ENCODE data around the gene SLC19A2. TPM values are rescaled to one million over a fixed set of nuclear protein-coding genes. Genes with fewer than 3 reads are reported as not detected.

Gene SLC19A2
- 5.6 and 8.4 TPM in 2 replicates for total RNA-seq

GRCh38 chr1:169485431-169486280, at the start of gene SLC19A2:
Gene SLC19A2 (minus strand): TSS chr1:169485944. CDS start chr1:169485766, 178 bp downstream.

GRCh38 chr1:169427081-169427641, 58.6 kb downstream of the SLC19A2 start, which contains the start of gene CCDC181:
Gene CCDC181 (minus strand): TSS chr1:169427474. CDS start chr1:169424927, 2,547 bp downstream.

Small RNAs within 50 kb of the gene (small RNA-seq; reads per million reads assigned to genes)
- not detected for gene AL021068.2

Other genes with a start within 250 kb of the SLC19A2 start
- 17.0 and 27.8 TPM in 2 replicates for gene NME7, start 118.1 kb downstream of the SLC19A2 start, total RNA-seq
- 36.9 and 38.5 TPM in 2 replicates for gene BLZF1, start 117.7 kb downstream of the SLC19A2 start, total RNA-seq
- gene CCDC181, start 58.5 kb downstream of the SLC19A2 start, total RNA-seq, result 0.12 and 0.32 TPM in 2 replicates
- gene F5, start 100.5 kb upstream of the SLC19A2 start, total RNA-seq, result not detected in 2 replicates
- not detected in 2 replicates for gene SELP, start 144.2 kb upstream of the SLC19A2 start, total RNA-seq
- under 0.01 and 0.16 TPM in 2 replicates for gene SELL, start 225.7 kb upstream of the SLC19A2 start, total RNA-seq
- not detected in 2 replicates for gene SELE, start 248.1 kb upstream of the SLC19A2 start, total RNA-seq